NCI-H2107 (cell line): Measurements from ENCODE around the gene THEMIS.
"Not testable (repeated sequence)": the region's sequence is repeated elsewhere in the genome, so short reads cannot be mapped to it uniquely, and the experiment has no call there.

ENCODE experiments used
- DNase-seq: peaks from one replicate; lab custom pipeline; 2025; lab: John Stamatoyannopoulos, UW

THEMIS gene

DNA sequence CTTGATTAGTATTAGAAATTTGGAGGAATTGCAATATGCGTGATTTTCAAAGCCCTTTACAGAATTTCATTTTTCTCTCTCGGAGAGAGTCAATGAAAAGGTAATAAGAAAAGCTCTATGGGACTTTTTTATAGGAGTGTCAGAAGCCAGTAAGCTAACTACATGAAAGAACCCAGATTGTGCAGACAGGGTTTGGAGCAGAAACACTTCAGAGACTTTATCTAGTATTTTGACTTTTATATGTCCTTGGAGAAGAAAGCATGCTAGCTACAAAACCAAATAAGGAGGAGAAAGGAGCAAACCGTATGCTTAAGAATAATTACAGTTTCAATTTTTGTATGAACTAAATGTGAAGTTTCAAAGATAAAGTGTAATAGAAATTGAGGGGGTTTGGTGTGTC is 182.2 kb downstream of the THEMIS start:
- DNase-seq, result no peak

DNA sequence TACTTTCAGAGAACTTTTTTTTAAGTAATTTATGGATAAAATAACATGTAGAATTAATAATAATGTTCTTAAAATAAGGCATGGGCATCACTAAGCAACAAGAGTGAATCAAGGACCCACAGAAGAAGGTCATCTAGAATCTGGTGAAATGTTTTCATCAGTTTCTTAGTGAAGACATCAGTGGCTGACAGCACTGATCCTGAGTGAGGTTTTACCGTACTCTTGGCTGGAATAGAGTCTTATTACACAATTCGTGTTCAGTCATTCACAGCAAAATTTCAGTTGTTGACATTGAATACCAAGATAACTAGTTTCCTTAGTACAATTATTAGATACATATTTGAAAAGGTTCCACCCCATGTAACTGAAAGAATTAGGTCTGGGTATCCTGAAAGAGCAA is 183.5 kb downstream of the THEMIS start:
- no peak for DNase-seq

DNA sequence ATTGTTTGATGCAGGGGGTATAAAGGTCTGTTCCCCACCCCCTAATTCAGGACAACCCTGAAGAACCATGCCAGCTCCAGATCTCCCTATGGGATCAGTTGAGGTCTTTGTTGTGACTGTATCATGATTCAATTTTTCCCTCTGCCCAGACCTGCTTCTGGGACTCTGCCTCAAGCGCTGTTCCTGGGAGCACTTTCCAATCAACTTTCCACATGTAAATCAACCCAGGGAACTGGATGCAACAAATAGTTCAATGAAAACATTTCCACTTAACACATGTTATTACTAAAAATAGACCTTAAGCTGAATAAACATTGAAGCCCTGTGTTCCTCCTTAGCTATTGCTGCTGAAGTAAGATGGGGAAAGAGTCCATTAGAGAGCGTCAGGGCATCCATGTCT is 184.4 kb downstream of the THEMIS start:
- no peak for DNase-seq

DNA sequence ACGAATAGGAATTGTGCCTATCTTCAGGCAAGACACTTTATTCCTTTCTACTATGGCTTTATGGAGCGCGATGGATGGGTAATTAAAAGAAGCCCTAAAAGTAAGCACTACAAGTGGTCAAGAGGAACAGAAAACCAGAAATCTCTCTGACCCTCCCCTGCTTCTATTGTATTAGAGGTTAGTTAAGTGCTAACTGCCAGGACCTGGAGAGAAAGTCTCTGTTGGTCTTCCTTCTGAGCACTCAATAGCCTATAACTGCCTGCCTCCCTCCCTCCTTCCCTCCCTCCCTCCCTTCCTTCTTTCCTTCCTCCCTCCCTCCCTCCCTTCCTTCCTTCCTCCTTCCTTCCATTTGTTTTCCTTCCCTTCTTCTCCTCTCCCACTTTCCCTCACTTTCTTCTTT is 190.2 kb downstream of the THEMIS start:
- no peak for DNase-seq

DNA sequence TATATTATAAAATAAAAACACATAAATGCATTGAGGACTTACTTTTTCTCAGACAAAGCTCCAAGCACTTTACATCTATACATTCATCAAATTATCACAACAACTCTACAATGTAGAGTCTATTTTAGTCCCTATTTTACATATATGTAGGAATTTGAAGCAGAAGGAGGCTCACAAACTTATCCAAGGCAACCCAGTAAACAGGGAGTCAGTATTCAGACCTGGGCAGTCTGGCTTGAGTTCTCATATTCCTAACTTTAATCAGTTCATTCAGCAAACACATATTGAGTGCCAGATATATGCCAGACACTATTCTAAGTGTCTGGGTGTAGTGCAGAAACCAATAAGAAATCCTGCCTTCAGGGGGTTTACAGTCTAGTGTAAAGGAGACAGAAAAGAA is 194.6 kb downstream of the THEMIS start:
- DNase-seq, result no peak

DNA sequence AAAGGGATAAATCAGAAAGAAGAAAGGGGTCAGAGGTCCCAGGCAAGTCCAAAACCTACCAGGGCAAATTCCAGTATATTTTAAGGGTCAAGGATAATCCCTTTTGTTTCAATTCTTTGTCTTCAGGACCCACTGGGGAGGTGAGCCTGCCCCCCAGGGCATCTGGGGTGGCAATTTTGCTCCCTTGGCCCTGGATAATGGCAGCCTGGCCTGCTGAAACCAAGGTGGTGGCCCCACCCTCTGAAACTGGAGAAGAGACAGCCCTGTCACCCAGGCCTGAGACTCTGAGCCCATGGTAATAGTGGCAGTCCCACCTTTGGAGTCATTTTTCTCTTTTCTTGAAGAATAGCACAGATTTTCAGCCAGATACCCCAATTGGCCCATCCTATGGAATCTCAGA is 205.8 kb downstream of the THEMIS start:
- DNase-seq, result no peak

DNA sequence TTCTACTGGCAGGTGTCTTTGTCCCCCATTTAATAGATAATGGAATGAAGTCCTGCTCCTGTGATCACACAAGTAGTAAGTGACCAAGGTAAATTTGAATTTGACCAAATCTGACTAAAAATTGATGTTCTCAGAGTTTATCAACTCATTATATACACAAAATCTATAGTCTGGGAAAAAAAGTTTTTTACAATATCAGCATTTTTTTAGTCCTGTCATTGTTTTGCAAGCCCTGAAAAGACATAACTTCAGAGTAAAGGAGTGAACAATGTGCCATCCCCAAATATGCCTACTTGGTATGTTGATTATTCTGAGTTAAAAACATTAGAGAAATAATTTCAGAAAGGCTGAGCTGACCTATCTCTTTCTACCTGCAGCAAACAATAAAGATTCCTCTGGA is 209.7 kb downstream of the THEMIS start:
- DNase-seq, result no peak

DNA sequence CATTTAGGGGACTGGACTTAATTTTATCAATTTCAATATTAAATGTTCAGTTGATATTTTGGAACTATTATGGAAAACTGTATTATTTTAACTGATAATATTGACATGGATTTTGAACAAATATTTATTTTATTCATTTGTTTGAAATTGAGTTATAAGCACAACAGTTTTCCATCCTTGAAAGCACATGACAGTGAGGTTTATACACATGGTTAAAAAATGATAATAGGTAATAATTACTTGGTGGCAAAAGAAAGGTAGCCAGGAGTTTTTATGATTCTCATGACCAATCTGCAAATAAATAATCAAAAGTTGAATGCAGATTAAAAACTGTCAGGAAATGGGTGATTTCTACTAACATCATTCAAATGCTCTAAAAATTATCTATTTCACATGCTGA is 210.3 kb downstream of the THEMIS start:
- DNase-seq, result no peak

DNA sequence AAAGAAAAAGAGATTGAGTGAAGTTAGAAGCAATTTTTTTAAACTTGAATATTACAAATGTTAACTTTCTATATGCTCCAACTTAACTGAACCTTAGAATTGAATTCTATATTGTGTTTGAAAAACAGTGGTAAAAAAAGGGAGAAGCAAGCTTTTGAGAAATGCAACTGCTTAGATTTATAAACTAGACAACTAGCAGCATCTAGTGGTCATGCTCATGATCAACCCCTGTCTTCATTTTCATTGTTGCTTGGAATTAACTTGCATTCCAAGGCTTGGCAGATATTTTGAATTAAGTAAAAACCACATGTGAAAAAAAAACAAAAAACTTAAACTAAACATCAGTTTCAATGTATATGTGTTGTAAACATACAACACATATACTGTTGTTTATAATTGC is 210.8 kb downstream of the THEMIS start:
- DNase-seq, result no peak

DNA sequence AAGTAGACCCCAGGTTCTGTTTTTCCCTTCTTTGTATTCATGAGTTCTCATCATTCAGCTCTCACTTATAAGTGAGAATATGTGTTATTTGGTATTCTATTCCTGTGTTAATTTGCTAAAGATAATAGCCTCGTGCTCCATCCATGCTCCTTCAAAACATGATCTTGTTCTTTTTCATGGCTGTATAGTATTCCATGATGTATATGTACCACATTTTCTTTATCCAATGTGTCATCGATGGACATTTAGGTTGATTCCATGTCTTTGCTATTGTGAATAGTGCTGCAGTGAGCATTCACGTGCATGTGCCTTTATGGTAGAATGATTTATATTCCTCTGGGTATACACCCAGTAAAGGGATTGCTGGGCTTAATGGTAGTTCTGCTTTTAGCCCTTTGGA is 213.4 kb downstream of the THEMIS start:
- not testable (repeated sequence) for DNase-seq

DNA sequence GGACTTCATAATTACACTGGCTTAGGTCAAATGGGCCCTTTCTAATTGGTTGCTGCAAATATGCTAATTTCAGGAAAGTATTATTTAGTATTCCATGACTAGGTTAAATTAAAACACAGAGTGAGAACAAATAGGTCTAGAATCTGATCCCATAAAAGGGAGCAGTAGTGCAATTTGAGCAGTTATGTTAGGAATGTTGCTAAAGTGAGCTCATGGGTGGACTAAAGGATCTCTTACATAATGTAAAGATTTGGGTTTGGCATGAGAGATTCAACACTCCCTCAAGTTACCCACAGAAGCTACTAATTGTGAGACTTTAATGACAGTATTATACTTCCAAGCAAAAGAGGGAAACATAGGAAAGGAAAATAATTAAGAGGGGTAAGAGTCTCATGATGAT is 214.8 kb downstream of the THEMIS start:
- DNase-seq, result no peak

DNA sequence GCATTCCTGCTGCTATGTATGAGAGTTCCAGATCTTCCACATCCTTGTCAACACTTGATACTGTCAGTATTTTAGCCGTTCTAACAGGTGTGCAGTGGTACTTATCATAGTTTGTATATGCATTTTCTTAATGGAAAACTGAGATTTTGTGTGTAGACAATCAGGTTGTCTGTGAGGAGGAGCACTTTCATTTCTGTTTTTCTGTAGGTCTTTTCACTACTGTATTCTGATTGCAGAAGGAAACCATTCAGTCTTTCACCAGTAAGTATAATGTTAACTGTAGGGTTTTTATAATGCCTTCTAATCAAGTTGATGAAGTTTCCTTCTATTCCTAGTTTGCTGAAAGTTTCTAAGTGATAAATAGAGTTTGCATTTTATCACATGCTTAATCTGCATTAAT is 216.4 kb downstream of the THEMIS start:
- no peak for DNase-seq
